Upper lobe of left lung (tissue), 6 donors: Measurements from ENCODE around the gene FILIP1L. TPM values are rescaled to one million over a fixed set of nuclear protein-coding genes. Genes with fewer than 3 reads are reported as not detected.
A peak's percentile ranks its signal among the peaks of the same experiment; 100 is the strongest.

ENCODE experiments used
- ATAC-seq, 2 donors: fragments of 200-7000 bp; cut with Tn5 transposase; one replicate each; pipeline ENCODE4 v1.9.1; 2022; ENCODE audit warnings: mild to moderate bottlenecking in 2 of 2, moderate library complexity in 2 of 2; ENCODE audit not compliant: low FRiP score in 2 of 2
- DNase-seq, 2 donors: peaks; one replicate each; pipeline ENCODE4 v3.0.0-alpha.2; 2019 to 2020
- H3K27ac ChIP-seq, 4 donors: fragments of 200-600 bp; sonication (generic); one replicate each; pipeline ENCODE4 v1.5.1; 2016 to 2019
- H3K27me3 ChIP-seq, 4 donors: fragments of 200-600 bp; sonication (generic); one replicate each; pipeline ENCODE4 v1.5.1; 2017 to 2019
- H3K36me3 ChIP-seq, 4 donors: fragments of 200-600 bp; sonication (generic); one replicate each; pipeline ENCODE4 v1.5.1; 2016 to 2019
- H3K4me1 ChIP-seq, 4 donors: fragments of 200-600 bp; sonication (generic); one replicate each; pipeline ENCODE4 v1.5.1; 2018 to 2019
- H3K4me3 ChIP-seq, 4 donors: fragments of 200-600 bp; sonication (generic); one replicate each; pipeline ENCODE4 v1.5.1; 2017 to 2019; ENCODE audit warnings: mild to moderate bottlenecking in 2 of 4, moderate library complexity in 1 of 4
- H3K9me3 ChIP-seq, 4 donors: fragments of 200-600 bp; sonication (generic); one replicate each; pipeline ENCODE4 v1.5.1; 2018 to 2019
- CTCF ChIP-seq, 6 experiments: fragments of 450-650 bp in 4 of 6; fragments of 200-600 bp in 2 of 6; sonication (generic) in 2 of 6; IDR thresholded peaks; one replicate each; pipeline ENCODE4 v1.5.1; 2016 to 2019; ENCODE audit warnings: antibody characterized with exemption in 6 of 6
- EP300 ChIP-seq, 4 donors: sonication (generic); formaldehyde crosslinking; IDR thresholded peaks; one replicate each; pipeline ENCODE4 v1.5.1; 2017; ENCODE audit warnings: antibody characterized with exemption in 4 of 4, control low read depth in 2 of 4
- POLR2A ChIP-seq, 4 donors: fragments of 450-650 bp; IDR thresholded peaks; one replicate each; pipeline ENCODE4 v1.5.1; 2016 to 2017; ENCODE audit warnings: antibody characterized with exemption in 4 of 4, mild to moderate bottlenecking in 2 of 4
- POLR2AphosphoS5 ChIP-seq, 2 donors: sonication (generic); formaldehyde crosslinking; IDR thresholded peaks; one replicate each; pipeline ENCODE4 v1.5.1; 2017; ENCODE audit warnings: antibody characterized with exemption in 2 of 2
- WGBS, 2 donors: methylation state at CpG; one replicate each; pipeline ENCODE4 v1.1.5; 2017 to 2018; 5-methylcytosine and 5-hydroxymethylcytosine counted together
- total RNA-seq, 6 donors: library from RNA; depleted of rRNA in 4 of 6; stranded (reverse); fragments of >200 nt in 4 of 6; gene quantifications; one replicate each; pipeline versions ENCODE4 v1.1.0 to v1.2.1, GENCODE V29; 2016 to 2021
- donor health status: DM: no; HTN: no; CAD: no; lungs with moderate emphysema.
- donor health status: DM: no; HTN: yes; CAD: no; lungs with severe emphysema.

The FILIP1L gene
- total RNA-seq, 6 donors from 2014 or later = 19.4 to 38.2 (median 25.9) TPM

GRCh38 chr3:99873269-99874102 is 240.8 kb downstream of the FILIP1L start:
- DNase-seq (no peak), ATAC-seq (no peak)
- no peaks in the 10 kb centered on the region for H3K9me3 ChIP-seq
- H3K27ac ChIP-seq = peak overlapping the region; percentile 18 to 81 (median 32)
- no peaks in the 10 kb centered on the region for H3K36me3 ChIP-seq
- 26 to 35% methylated on average over 2 of the region's 2 CpGs for WGBS, 2 donors
- peak overlapping the region in 3 of 4 donors; percentile 53 to 71 (median 63) for H3K4me3 ChIP-seq
- peaks cover 6 to 32% (median 20%) of the 10 kb centered on the region in 4 donors for H3K4me1 ChIP-seq
- H3K27me3 ChIP-seq = no peaks in the 10 kb centered on the region
- TF ChIP-seq POLR2AphosphoS5 (IDR thresholded peaks at IDR 0.05) (no peak), POLR2A (IDR thresholded peaks at IDR 0.05) (no peak), CTCF (IDR thresholded peaks at IDR 0.05) (no peak), EP300 (IDR thresholded peaks at IDR 0.05) (no peak)

GRCh38 chr3:99872923-99873254 is 241.4 kb downstream of the FILIP1L start:
- H3K9me3 ChIP-seq = no peaks in the 10 kb centered on the region
- no peaks in the 10 kb centered on the region for H3K27me3 ChIP-seq
- ATAC-seq = no peak
- no peaks in the 10 kb centered on the region for H3K36me3 ChIP-seq
- DNase-seq = no peak
- H3K4me3 ChIP-seq = peak overlapping the region in 2 of 4 donors; percentile 63 to 71
- peaks cover 8 to 32% (median 20%) of the 10 kb centered on the region in 4 donors for H3K4me1 ChIP-seq
- TF ChIP-seq EP300 (IDR thresholded peaks at IDR 0.05) = no peak
- no peak for TF ChIP-seq POLR2AphosphoS5 (IDR thresholded peaks at IDR 0.05)
- no peak for TF ChIP-seq POLR2A (IDR thresholded peaks at IDR 0.05)
- no peak for TF ChIP-seq CTCF (IDR thresholded peaks at IDR 0.05)
- H3K27ac ChIP-seq = peak overlapping the region in 2 of 4 donors; percentile 10 to 31

GRCh38 chr3:99871231-99872045 is 242.9 kb downstream of the FILIP1L start:
- Histone ChIP-seq H3K36me3 (no peaks in the 10 kb centered on the region), H3K4me3 (peak overlapping the region in 2 of 4 donors; percentile 63 to 71), H3K27ac (peak overlapping the region; percentile 5 to 39 (median 26)), H3K4me1 (peaks cover 16 to 40% (median 27%) of the 10 kb centered on the region in 4 donors), H3K9me3 (no peaks in the 10 kb centered on the region), H3K27me3 (no peaks in the 10 kb centered on the region)
- DNase-seq (no peak), ATAC-seq (no peak)
- WGBS, 2 donors = 82 to 84% methylated on average over 4 of the region's 4 CpGs
- TF ChIP-seq POLR2A (IDR thresholded peaks at IDR 0.05) = no peak
- TF ChIP-seq POLR2AphosphoS5 (IDR thresholded peaks at IDR 0.05) = no peak
- no peak for TF ChIP-seq CTCF (IDR thresholded peaks at IDR 0.05)
- TF ChIP-seq EP300 (IDR thresholded peaks at IDR 0.05) = no peak

- no peak overlapping the region for H3K4me3 ChIP-seq
- H3K9me3 ChIP-seq = no peaks in the 10 kb centered on the region
- no peaks in the 10 kb centered on the region for H3K27me3 ChIP-seq
- no peak for DNase-seq
- no peaks in the 10 kb centered on the region for H3K36me3 ChIP-seq
- peaks cover 19 to 43% (median 28%) of the 10 kb centered on the region in 4 donors for H3K4me1 ChIP-seq
- WGBS, 2 donors = 83 to 100% methylated on average over 2 of the region's 2 CpGs
- ATAC-seq = no peak
- no peak for TF ChIP-seq POLR2A (IDR thresholded peaks at IDR 0.05)
- TF ChIP-seq EP300 (IDR thresholded peaks at IDR 0.05) = no peak
- peak overlapping the region in 2 of 4 donors; percentile 1 to 42 for H3K27ac ChIP-seq
These were observed 243.6 kb downstream of the FILIP1L start for GRCh38 chr3:99870712-99871111.

- Histone ChIP-seq H3K4me3 (no peak overlapping the region), H3K36me3 (no peaks in the 10 kb centered on the region), H3K27me3 (no peaks in the 10 kb centered on the region), H3K4me1 (peaks cover 22 to 43% (median 25%) of the 10 kb centered on the region in 4 donors), H3K27ac (peak overlapping the region in 2 of 4 donors; percentile 8 to 42), H3K9me3 (no peaks in the 10 kb centered on the region)
- ATAC-seq (no peak), DNase-seq (no peak)
- 63 to 88% methylated on average over 1 of the region's 1 CpG for WGBS, 2 donors
- TF ChIP-seq CTCF (IDR thresholded peaks at IDR 0.05) = no peak
- TF ChIP-seq POLR2AphosphoS5 (IDR thresholded peaks at IDR 0.05) = no peak
These were observed 244.7 kb downstream of the FILIP1L start for GRCh38 chr3:99869621-99870020.
